NT2/D1 (cell line): Measurements from ENCODE around the gene MAT2A.
"Not testable (repeated sequence)": the region's sequence is repeated elsewhere in the genome, so short reads cannot be mapped to it uniquely, and the experiment has no call there.

ENCODE experiments used
- DNase-seq: peaks from one replicate; pipeline ENCODE4 v3.0.0-alpha.2; 2011; ENCODE audit warnings: low read depth, low spot score
- H3K27me3 ChIP-seq: 2 replicates; pipeline ENCODE4 v1.6.0; 2011; ENCODE audit warnings: mild to moderate bottlenecking; ENCODE audit not compliant: insufficient read length, insufficient read depth
- H3K36me3 ChIP-seq: 2 replicates; pipeline ENCODE4 v1.6.1; 2011; ENCODE audit warnings: mild to moderate bottlenecking, low read length, mixed read lengths; ENCODE audit not compliant: insufficient read depth, insufficient read length
- H3K4me1 ChIP-seq: 2 replicates; pipeline ENCODE4 v1.5.1; 2011; ENCODE audit not compliant: insufficient read depth, insufficient read length
- H3K4me3 ChIP-seq: 2 replicates; pipeline ENCODE4 v1.5.1; 2011; ENCODE audit warnings: low read depth; ENCODE audit not compliant: insufficient read length
- H3K9ac ChIP-seq: 2 replicates; pipeline ENCODE4 v1.6.0; 2011; ENCODE audit warnings: low read depth; ENCODE audit not compliant: insufficient read length
- H3K9me3 ChIP-seq: 2 replicates; pipeline ENCODE4 v1.5.1; 2011; ENCODE audit warnings: mild to moderate bottlenecking, low read length; ENCODE audit not compliant: insufficient read depth
- SUZ12 ChIP-seq: IDR thresholded peaks from 2 replicates; pipeline ENCODE4 v1.6.1; 2011; ENCODE audit not compliant: insufficient read length, insufficient read depth; ENCODE audit errors: extremely low read depth
- YY1 ChIP-seq: IDR thresholded peaks from 2 replicates; pipeline ENCODE4 v1.6.1; 2011; ENCODE audit not compliant: insufficient read length, insufficient read depth
- ZNF274 ChIP-seq: IDR thresholded peaks from 2 replicates; pipeline ENCODE4 v1.6.1; 2011; ENCODE audit warnings: mild to moderate bottlenecking, low read depth, low read length

The MAT2A gene

GRCh38 chr2:85591563-85591962 lies 52.6 kb downstream of the MAT2A start:
- Histone ChIP-seq H3K27me3 (peaks cover under 1% of the 10 kb centered on the region), H3K4me3 (no peak overlapping the region), H3K9ac (no peak overlapping the region), H3K4me1 (peaks cover 2% of the 10 kb centered on the region), H3K9me3 (no peaks in the 10 kb centered on the region), H3K36me3 (peaks cover 2% of the 10 kb centered on the region)
- TF ChIP-seq ZNF274 (no peak), YY1 (no peak), SUZ12 (no peak)
- DNase-seq = no peak

GRCh38 chr2:85592299-85592698 lies 53.3 kb downstream of the MAT2A start:
- H3K27me3 ChIP-seq, H3K4me1 ChIP-seq: not testable (repeated sequence)

GRCh38 chr2:85593023-85593422 lies 54.1 kb downstream of the MAT2A start:
- Histone ChIP-seq H3K27me3 (no peaks in the 10 kb centered on the region), H3K4me1 (peaks cover 2% of the 10 kb centered on the region), H3K9me3 (no peaks in the 10 kb centered on the region), H3K4me3 (no peak overlapping the region), H3K9ac (no peak overlapping the region), H3K36me3 (peaks cover 14% of the 10 kb centered on the region)
- TF ChIP-seq YY1 (no peak), ZNF274 (no peak), SUZ12 (no peak)
- no peak for DNase-seq

More at GRCh38 chr2:85592299-85592698, 53.3 kb downstream of the MAT2A start:
- H3K36me3 ChIP-seq, DNase-seq, H3K9ac ChIP-seq, H3K4me3 ChIP-seq, H3K9me3 ChIP-seq: not testable (repeated sequence)
